DMS 273 (cell line): Measurements from ENCODE around the gene ASL.
"Not testable (repeated sequence)": the region's sequence is repeated elsewhere in the genome, so short reads cannot be mapped to it uniquely, and the experiment has no call there.

Source experiments
- DNase-seq: peaks from one replicate; lab custom pipeline; 2025; ENCODE audit not compliant: unreplicated experiment; lab: John Stamatoyannopoulos, UW

Gene ASL

GRCh38 chr7:66075590-66076461 is at the start of gene ASL:
ASL (plus strand) TSS chr7:66075819; CDS start chr7:66076082, 263 bp downstream.
- DNase-seq, result peak; percentile 98

- DNase-seq, result not testable (repeated sequence)
Measured at GRCh38 chr7:66028342-66028741, 47.3 kb upstream of the ASL start.

- DNase-seq, result no peak
Measured at GRCh38 chr7:66033471-66034385, 41.9 kb upstream of the ASL start.

GRCh38 chr7:66034436-66035010 is 41.1 kb upstream of the ASL start:
- not testable (repeated sequence) for DNase-seq

- no peak for DNase-seq
Measured at GRCh38 chr7:66036382-66036781, 39.2 kb upstream of the ASL start.

GRCh38 chr7:66036788-66037187 is 38.8 kb upstream of the ASL start:
- no peak for DNase-seq

- no peak for DNase-seq
Measured at GRCh38 chr7:66039094-66039670, 36.4 kb upstream of the ASL start.

- DNase-seq, result peak; percentile 79
Measured at GRCh38 chr7:66043681-66044497, 31.7 kb upstream of the ASL start.

- DNase-seq, result not testable (repeated sequence)
Measured at GRCh38 chr7:66044498-66044854, 31.1 kb upstream of the ASL start.

- DNase-seq, result no peak
Measured at GRCh38 chr7:66047426-66047825, 28.2 kb upstream of the ASL start.

- peak; percentile 29 for DNase-seq
Measured at GRCh38 chr7:66049886-66050285, 25.7 kb upstream of the ASL start.

- no peak for DNase-seq
Measured at GRCh38 chr7:66050337-66050957, 25.2 kb upstream of the ASL start.

GRCh38 chr7:66050990-66051448 is 24.6 kb upstream of the ASL start:
- DNase-seq, result peak; percentile 97

- DNase-seq, result no peak
Measured at GRCh38 chr7:66052447-66052846, 23.2 kb upstream of the ASL start.

- no peak for DNase-seq
Measured at GRCh38 chr7:66054063-66054462, 21.6 kb upstream of the ASL start.

GRCh38 chr7:66055321-66055956 is 20.2 kb upstream of the ASL start:
- DNase-seq, result no peak

GRCh38 chr7:66060796-66061195 is 14.8 kb upstream of the ASL start:
- no peak for DNase-seq

- DNase-seq, result no peak
Measured at GRCh38 chr7:66069732-66070131, 5.9 kb upstream of the ASL start.

- DNase-seq, result no peak
Measured at GRCh38 chr7:66070222-66070621, 5.4 kb upstream of the ASL start.
